NCI-H2107 treated with DMSO at 0.1 percent for 48 hours (cell line): ENCODE measurements around the gene KIF1B.
"Not testable (repeated sequence)": the region's sequence is repeated elsewhere in the genome, so short reads cannot be mapped to it uniquely, and the experiment has no call there.

Source experiments
- DNase-seq: peaks from one replicate; lab custom pipeline; 2025; ENCODE audit not compliant: unreplicated experiment; lab: John Stamatoyannopoulos, UW

The KIF1B gene

GRCh38 chr1:10189659-10190058 lies 20.7 kb upstream of the KIF1B start:
- no peak for DNase-seq

- DNase-seq: no peak
These were observed 18.1 kb upstream of the KIF1B start for GRCh38 chr1:10192263-10192662.

GRCh38 chr1:10193288-10193687 lies 17.1 kb upstream of the KIF1B start:
- no peak for DNase-seq

GRCh38 chr1:10195570-10195969 lies 14.8 kb upstream of the KIF1B start:
- DNase-seq: no peak

GRCh38 chr1:10196976-10197375 lies 13.4 kb upstream of the KIF1B start:
- no peak for DNase-seq

GRCh38 chr1:10200620-10201019 lies 9.8 kb upstream of the KIF1B start:
- DNase-seq: no peak

- no peak for DNase-seq
These were observed 6.2 kb upstream of the KIF1B start for GRCh38 chr1:10204003-10204642.

GRCh38 chr1:10205206-10205605 lies 5.2 kb upstream of the KIF1B start:
- DNase-seq: not testable (repeated sequence)

- DNase-seq: no peak
These were observed 2.6 kb upstream of the KIF1B start for GRCh38 chr1:10207810-10208209.

GRCh38 chr1:10208537-10208936 lies 1.8 kb upstream of the KIF1B start:
- no peak for DNase-seq

GRCh38 chr1:10209590-10209904 lies 823 bp upstream of the KIF1B start:
- no peak for DNase-seq

- DNase-seq: no peak
These were observed 753 bp downstream of the KIF1B start for GRCh38 chr1:10210841-10211804.

- DNase-seq: no peak
These were observed 1.5 kb downstream of the KIF1B start for GRCh38 chr1:10211805-10212410.

- no peak for DNase-seq
These were observed 2.1 kb downstream of the KIF1B start for GRCh38 chr1:10212476-10212875.

- no peak for DNase-seq
These were observed 2.9 kb downstream of the KIF1B start for GRCh38 chr1:10213186-10213705.

- DNase-seq: no peak
These were observed 5.8 kb downstream of the KIF1B start for GRCh38 chr1:10216090-10216749.

GRCh38 chr1:10217748-10218441 lies 7.5 kb downstream of the KIF1B start:
- DNase-seq: no peak

GRCh38 chr1:10220200-10220599 lies 9.8 kb downstream of the KIF1B start:
- no peak for DNase-seq

- DNase-seq: not testable (repeated sequence)
These were observed 10.3 kb downstream of the KIF1B start for GRCh38 chr1:10220657-10221056.

GRCh38 chr1:10225573-10225972 lies 15.2 kb downstream of the KIF1B start:
- DNase-seq: no peak

- no peak for DNase-seq
These were observed 18.2 kb downstream of the KIF1B start for GRCh38 chr1:10228528-10228927.
